GM18499 (cell line): ENCODE data around the gene AZU1.
"Not testable (repeated sequence)": the region's sequence is repeated elsewhere in the genome, so short reads cannot be mapped to it uniquely, and the experiment has no call there.

Experiments
- ATAC-seq: cut with Tn5 transposase; IDR thresholded peaks from one replicate; pipeline ENCODE4 v1.9.1; 2021; ENCODE audit warnings: moderate number of reproducible peaks; ENCODE audit not compliant: insufficient read depth, unreplicated experiment

Gene AZU1

GRCh38 chr19:852136-853013 is 24.7 kb downstream of the AZU1 start, which contains the start of gene ELANE:
ELANE (plus strand) TSS chr19:852303; CDS start chr19:852329, 26 bp downstream.
- ATAC-seq = no peak

- ATAC-seq = no peak
These were observed 25.5 kb downstream of the AZU1 start for GRCh38 chr19:853014-853585.

- not testable (repeated sequence) for ATAC-seq
These were observed 26.1 kb downstream of the AZU1 start for GRCh38 chr19:853614-854220.

GRCh38 chr19:854549-854948 is 26.9 kb downstream of the AZU1 start:
- ATAC-seq = no peak

- ATAC-seq = no peak
These were observed 27.5 kb downstream of the AZU1 start for GRCh38 chr19:855142-855541.

GRCh38 chr19:855566-856120 is 28.0 kb downstream of the AZU1 start:
- ATAC-seq = no peak

- no peak for ATAC-seq
These were observed 30.6 kb downstream of the AZU1 start for GRCh38 chr19:858284-858683.

- ATAC-seq = no peak
These were observed 31.5 kb downstream of the AZU1 start, which contains the start of gene CFD for GRCh38 chr19:858868-859843. CFD (plus strand) TSS chr19:859664; CDS start chr19:859690, 26 bp downstream.

GRCh38 chr19:861141-861755 is 33.6 kb downstream of the AZU1 start:
- no peak for ATAC-seq

- ATAC-seq = no peak
These were observed 34.3 kb downstream of the AZU1 start for GRCh38 chr19:861756-862580.

GRCh38 chr19:862581-863314 is 35.1 kb downstream of the AZU1 start:
- no peak for ATAC-seq

- ATAC-seq = no peak
These were observed 35.6 kb downstream of the AZU1 start for GRCh38 chr19:863315-863620.

GRCh38 chr19:866769-867300 is 39.2 kb downstream of the AZU1 start:
- ATAC-seq = no peak

GRCh38 chr19:867301-867793 is 39.7 kb downstream of the AZU1 start:
- ATAC-seq = no peak

GRCh38 chr19:867855-868457 is 40.3 kb downstream of the AZU1 start:
- no peak for ATAC-seq

GRCh38 chr19:868458-869244 is 41.0 kb downstream of the AZU1 start:
- no peak for ATAC-seq
